Measurements from ENCODE around the gene SCD5. TPM values are rescaled to one million over a fixed set of nuclear protein-coding genes. Genes with fewer than 3 reads are reported as not detected.

SCD5 gene
- total and polyA plus RNA-seq, 9 of the 15 experiments (the other 6 are each of a cell fraction or from before 2014, with no cell fraction given): 0.01 to 0.20 (median 0.03) TPM; not detected in 5

- TF ChIP-seq PKNOX1 (IDR thresholded peaks at IDR 0.05) (no peak), RCOR1 (IDR thresholded peaks at IDR 0.05; ENCODE audit: borderline replicate concordance in 1 of 2, low read depth in 2 of 2, low read length in 2 of 2) (no peak)
These were observed 44.7 kb downstream of the SCD5 start (continued) for GRCh38 chr4:82753725-82754410.

- FAIRE-seq: no peak
- Histone ChIP-seq H2AFZ (ENCODE audit: low read depth, low read length) (no peak overlapping the region), H3K27me3 (ENCODE audit: control insufficient read depth in 2 of 2, insufficient read depth in 2 of 2, low read length in 2 of 2) (peaks cover 17 to 44% of the 10 kb centered on the region in 2 experiments; a peak in 4 of 5 replicates), H3K9me1 (ENCODE audit: control insufficient read depth, insufficient read depth, low read length) (no peaks in the 10 kb centered on the region), H3K9ac (ENCODE audit: insufficient read depth in 1 of 2, low read depth in 2 of 2, low read length in 2 of 2) (no peak overlapping the region), H3K4me1 (replicated peaks in 1 of 2; ENCODE audit: control insufficient read depth in 2 of 2, insufficient read depth in 2 of 2, low read length in 2 of 2) (no peaks in the 10 kb centered on the region), H3K4me2 (ENCODE audit: insufficient read depth, low read length) (no peak overlapping the region), H3K36me3 (ENCODE audit: control insufficient read depth, insufficient read depth, low read length) (no peaks in the 10 kb centered on the region), H3K79me2 (ENCODE audit: control insufficient read depth, insufficient read depth, low read length) (no peaks in the 10 kb centered on the region), H3K27ac (ENCODE audit: extremely low read depth, low read depth, low read length) (no peak overlapping the region), H4K20me1 (replicated peaks; ENCODE audit: control insufficient read depth, insufficient read depth, low read length) (no peaks in the 10 kb centered on the region), H3K4me3 (no peak overlapping the region), H3K9me3 (replicated peaks; ENCODE audit: control insufficient read depth, insufficient read depth, low read depth, low read length) (no peaks in the 10 kb centered on the region)
- DNase-seq (ENCODE audit: extremely low read depth in 1 of 4, low spot score in 3 of 4): no peak
- CTCF ChIA-PET (ENCODE audit: low intra/inter-chr PET ratio): no interaction called here
- BruUV-seq (replicated peaks): no TSS peak
- intact Hi-C loops (cut with micrococcal nuclease) (no loop called here), in situ Hi-C loops (cut with MboI) (no loop called here)
- no peak for ATAC-seq
- WGBS (ENCODE audit: insufficient coverage, low coverage, missing lambda C conversion rate): 0% methylated on average over 4 of the region's 4 CpGs
- POLR2A ChIA-PET: no interaction called here
- TF ChIP-seq LEF1 (IDR thresholded peaks at IDR 0.05) (no peak), POU5F1 (IDR thresholded peaks at IDR 0.05; ENCODE audit: borderline replicate concordance, low read depth, low read length, partially characterized antibody) (no peak), YBX1 (IDR thresholded peaks at IDR 0.05) (no peak), ZNF277 (CRISPR knock-in tag; IDR thresholded peaks at IDR 0.05; ENCODE audit: borderline replicate concordance) (no peak)
These were observed 45.4 kb downstream of the SCD5 start for GRCh38 chr4:82753238-82753637.
